GM12892 (cell line): Measurements from ENCODE around the gene EMID1.
A peak's percentile ranks its signal among the peaks of the same experiment; 100 is the strongest.

Experiments used
- POLR2A ChIP-seq: IDR thresholded peaks from 2 replicates; pipeline ENCODE4 v1.6.1; 2011; ENCODE audit warnings: low read depth, low read length, control low read depth
- POLR2AphosphoS5 ChIP-seq: IDR thresholded peaks from 2 replicates; pipeline ENCODE4 v1.6.1; 2011; ENCODE audit warnings: low read depth, low read length, control low read depth
- TAF1 ChIP-seq: IDR thresholded peaks from 2 replicates; pipeline ENCODE4 v1.6.1; 2011; ENCODE audit warnings: low read depth, mild to moderate bottlenecking, control low read depth, low read length, borderline replicate concordance

- TF ChIP-seq POLR2A: no peak
- no peak for TF ChIP-seq TAF1
- TF ChIP-seq POLR2AphosphoS5: peak; percentile 38; the same call in 1 of the 2 replicates
These were observed 65.0 kb downstream of the EMID1 start for GRCh38 chr22:29270475-29271271.
